ENCODE data around the gene KAT6B. TPM values are rescaled to one million over a fixed set of nuclear protein-coding genes. Genes with fewer than 3 reads are reported as not detected.
A peak's percentile ranks its signal among the peaks of the same experiment; 100 is the strongest.

KAT6B gene
- total RNA-seq, 1 donor from 2014 or later, result 21.3 TPM

DNA sequence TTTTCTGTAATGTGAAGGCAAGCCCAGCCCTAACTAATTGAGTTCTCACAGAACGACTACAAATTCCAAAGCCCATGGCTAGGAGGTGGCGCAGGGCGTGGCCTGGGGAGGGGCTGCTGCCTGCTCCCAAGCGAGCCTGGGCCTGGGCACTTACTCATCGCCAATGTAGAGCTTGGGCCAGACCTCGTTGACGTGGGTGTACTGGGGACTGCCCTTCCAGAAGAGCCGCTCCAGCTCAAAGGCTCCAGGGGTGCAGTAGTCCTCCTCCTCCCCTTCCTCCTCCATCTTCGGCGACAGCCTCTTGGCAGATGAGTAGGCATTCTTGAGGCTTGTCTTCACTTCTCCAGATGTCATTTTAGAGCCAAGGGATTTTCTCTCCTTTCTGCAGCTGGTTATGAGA lies 231.8 kb downstream of the KAT6B start:
- no peaks in the 10 kb centered on the region for H3F3A ChIP-seq (ENCODE audit: low read depth)
- Mint-ChIP-seq H3K4me3 (no peak overlapping the region), H3K36me3 (no peaks in the 10 kb centered on the region), H3K4me1 (peaks cover 12% of the 10 kb centered on the region), H3K27ac (no peak overlapping the region), H3K27me3 (ENCODE audit: insufficient read depth, low read depth) (peaks cover 6% of the 10 kb centered on the region), H3K9me3 (no peaks in the 10 kb centered on the region)
- H3K27ac ChIP-seq, result no peak overlapping the region
- no peak overlapping the region for H3K9ac ChIP-seq
- no peaks in the 10 kb centered on the region for H3K79me2 ChIP-seq (ENCODE audit: low read depth)
- H3K4me2 ChIP-seq, result no peak overlapping the region
- H2AFZ ChIP-seq (replicated peaks), result peak overlapping the region; percentile 52
- no peak overlapping the region for H3K4me3 ChIP-seq
- H3K4me1 ChIP-seq, result no peaks in the 10 kb centered on the region
- no peaks in the 10 kb centered on the region for H3K9me3 ChIP-seq (ENCODE audit: low read depth)
- no peaks in the 10 kb centered on the region for H3K36me3 ChIP-seq
- no peak for DNase-seq (ENCODE audit: low spot score)
- no peak for TF ChIP-seq EZH2 (IDR thresholded peaks at IDR 0.05)
- no peak for TF ChIP-seq EZH2phosphoT487 (IDR thresholded peaks at IDR 0.05)
- no peaks in the 10 kb centered on the region for H4K20me1 ChIP-seq (ENCODE audit: low read depth)
- no peaks in the 10 kb centered on the region for H3K27me3 ChIP-seq

DNA sequence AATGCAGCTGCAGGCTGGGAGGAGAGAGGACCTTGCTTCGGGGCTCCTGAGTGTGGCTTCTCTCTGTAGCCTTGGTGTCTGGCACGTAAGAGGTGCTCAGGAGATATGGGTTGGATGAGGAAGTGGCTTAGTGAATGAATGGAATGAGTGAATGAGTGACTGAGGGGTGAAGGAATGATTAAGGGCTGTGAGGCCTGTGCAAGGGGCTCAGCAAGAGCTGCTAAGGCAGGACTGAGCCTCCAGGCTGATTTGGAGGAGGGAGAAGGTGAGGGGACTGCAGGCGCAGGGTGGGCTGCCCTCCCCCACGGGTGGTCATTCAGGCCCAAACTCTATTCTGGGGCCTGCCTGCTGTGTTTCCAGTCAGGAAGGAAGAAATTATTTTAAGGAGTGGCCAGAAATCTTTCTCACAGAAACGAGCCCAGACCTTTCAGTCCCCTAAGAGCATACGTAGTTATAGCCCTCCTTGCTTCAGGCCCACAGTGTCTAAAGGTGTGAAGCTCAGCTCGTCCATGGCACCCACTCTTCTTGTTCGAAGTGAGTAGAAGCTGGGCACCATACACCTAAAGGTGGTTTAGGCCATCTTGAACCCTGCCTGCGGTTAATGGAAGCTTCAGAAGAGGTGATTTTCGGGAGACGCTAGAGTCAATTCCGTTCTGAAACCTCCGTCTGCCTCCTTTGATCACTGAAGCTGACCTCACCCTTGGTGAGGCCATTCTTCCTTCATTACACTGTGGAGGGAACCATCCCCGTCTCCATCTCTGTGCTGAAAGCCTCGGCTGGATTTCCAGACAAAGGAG lies 235.5 kb downstream of the KAT6B start:
- Mint-ChIP-seq H3K36me3 (no peaks in the 10 kb centered on the region), H3K4me1 (peaks cover 12% of the 10 kb centered on the region), H3K27ac (peak overlapping the region; percentile 86), H3K27me3 (ENCODE audit: insufficient read depth, low read depth) (peaks cover 2% of the 10 kb centered on the region), H3K9me3 (no peaks in the 10 kb centered on the region), H3K4me3 (peak overlapping the region; percentile 56)
- no peaks in the 10 kb centered on the region for H3K79me2 ChIP-seq (ENCODE audit: low read depth)
- no peaks in the 10 kb centered on the region for H3K36me3 ChIP-seq
- no peak overlapping the region for H3K4me2 ChIP-seq
- no peaks in the 10 kb centered on the region for H4K20me1 ChIP-seq (ENCODE audit: low read depth)
- no peak for DNase-seq (ENCODE audit: low spot score)
- peak overlapping the region; percentile 26 for H2AFZ ChIP-seq (replicated peaks)
- no peaks in the 10 kb centered on the region for H3K4me1 ChIP-seq
- no peaks in the 10 kb centered on the region for H3K27me3 ChIP-seq
- no peak overlapping the region for H3K9ac ChIP-seq
- H3K9me3 ChIP-seq (ENCODE audit: low read depth), result no peaks in the 10 kb centered on the region
- TF ChIP-seq, protein P1, sequence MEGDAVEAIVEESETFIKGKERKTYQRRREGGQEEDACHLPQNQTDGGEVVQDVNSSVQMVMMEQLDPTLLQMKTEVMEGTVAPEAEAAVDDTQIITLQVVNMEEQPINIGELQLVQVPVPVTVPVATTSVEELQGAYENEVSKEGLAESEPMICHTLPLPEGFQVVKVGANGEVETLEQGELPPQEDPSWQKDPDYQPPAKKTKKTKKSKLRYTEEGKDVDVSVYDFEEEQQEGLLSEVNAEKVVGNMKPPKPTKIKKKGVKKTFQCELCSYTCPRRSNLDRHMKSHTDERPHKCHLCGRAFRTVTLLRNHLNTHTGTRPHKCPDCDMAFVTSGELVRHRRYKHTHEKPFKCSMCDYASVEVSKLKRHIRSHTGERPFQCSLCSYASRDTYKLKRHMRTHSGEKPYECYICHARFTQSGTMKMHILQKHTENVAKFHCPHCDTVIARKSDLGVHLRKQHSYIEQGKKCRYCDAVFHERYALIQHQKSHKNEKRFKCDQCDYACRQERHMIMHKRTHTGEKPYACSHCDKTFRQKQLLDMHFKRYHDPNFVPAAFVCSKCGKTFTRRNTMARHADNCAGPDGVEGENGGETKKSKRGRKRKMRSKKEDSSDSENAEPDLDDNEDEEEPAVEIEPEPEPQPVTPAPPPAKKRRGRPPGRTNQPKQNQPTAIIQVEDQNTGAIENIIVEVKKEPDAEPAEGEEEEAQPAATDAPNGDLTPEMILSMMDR (IDR thresholded peaks at IDR 0.05), result no peak
- no peak for TF ChIP-seq EZH2phosphoT487 (IDR thresholded peaks at IDR 0.05)
- TF ChIP-seq EZH2 (IDR thresholded peaks at IDR 0.05), result no peak
- no peak overlapping the region for H3K4me3 ChIP-seq
- no peak overlapping the region for H3K27ac ChIP-seq
- H3F3A ChIP-seq (ENCODE audit: low read depth), result no peaks in the 10 kb centered on the region

DNA sequence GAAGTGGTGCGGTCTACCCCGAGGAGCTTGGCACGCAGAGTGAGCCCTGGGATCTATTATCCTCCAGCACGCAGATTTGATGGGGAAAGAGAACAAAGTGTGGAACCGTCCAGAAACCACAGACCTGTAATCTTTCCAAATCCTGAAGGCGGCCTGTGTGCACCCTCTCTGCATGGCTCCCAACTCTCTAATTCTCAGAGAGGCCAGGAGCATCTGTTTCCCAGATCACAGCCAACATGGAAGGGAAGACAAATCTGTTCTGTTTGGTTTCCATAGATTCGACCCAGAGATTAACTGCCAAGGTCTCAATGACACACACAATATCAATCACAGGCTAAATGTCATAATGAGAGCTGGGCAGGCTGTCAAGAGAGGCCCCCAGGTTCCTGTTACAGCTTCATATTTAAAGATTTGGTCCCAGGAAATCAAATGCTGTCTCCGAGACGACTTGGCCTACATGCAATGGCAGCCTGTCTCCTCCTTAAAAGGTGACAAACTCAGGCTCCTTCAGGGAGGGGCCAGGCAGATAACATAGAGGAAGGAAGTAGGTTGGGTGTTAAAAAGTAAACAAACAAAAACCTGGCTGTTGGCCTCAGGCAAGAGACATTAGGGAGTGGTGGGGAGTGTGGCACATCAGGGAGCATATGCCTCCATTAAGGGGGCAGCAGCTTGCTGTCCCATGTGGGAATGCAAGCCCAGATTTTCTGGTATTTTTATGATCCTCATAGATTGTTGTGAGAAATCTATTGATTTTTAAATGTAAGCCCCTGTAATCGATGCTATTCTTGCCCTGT lies 236.3 kb downstream of the KAT6B start:
- Histone ChIP-seq H3F3A (ENCODE audit: low read depth) (no peaks in the 10 kb centered on the region), H3K9me3 (ENCODE audit: low read depth) (no peaks in the 10 kb centered on the region), H3K4me3 (no peak overlapping the region), H3K79me2 (ENCODE audit: low read depth) (no peaks in the 10 kb centered on the region), H2AFZ (replicated peaks) (peak overlapping the region; percentile 26), H3K27ac (no peak overlapping the region), H3K36me3 (no peaks in the 10 kb centered on the region), H3K4me2 (no peak overlapping the region), H3K9ac (no peak overlapping the region), H3K4me1 (no peaks in the 10 kb centered on the region), H3K27me3 (no peaks in the 10 kb centered on the region), H4K20me1 (ENCODE audit: low read depth) (no peaks in the 10 kb centered on the region)
- H3K36me3 Mint-ChIP-seq, result no peaks in the 10 kb centered on the region
- TF ChIP-seq, protein P1 (IDR thresholded peaks at IDR 0.05), result no peak
- TF ChIP-seq EZH2 (IDR thresholded peaks at IDR 0.05) (no peak), EZH2phosphoT487 (IDR thresholded peaks at IDR 0.05) (no peak)
- H3K4me1 Mint-ChIP-seq, result peaks cover 12% of the 10 kb centered on the region
- H3K27me3 Mint-ChIP-seq (ENCODE audit: insufficient read depth, low read depth), result peaks cover 2% of the 10 kb centered on the region
- DNase-seq (ENCODE audit: low spot score), result no peak
- no peaks in the 10 kb centered on the region for H3K9me3 Mint-ChIP-seq
- peak overlapping the region; percentile 86 for H3K27ac Mint-ChIP-seq
- peak overlapping the region; percentile 56 for H3K4me3 Mint-ChIP-seq

Data from neural progenitor cell (in vitro differentiated cells).